ENCODE measurements around the gene SMCO1.
A peak's percentile ranks its signal among the peaks of the same experiment; 100 is the strongest.
"Not testable (repeated sequence)": the region's sequence is repeated elsewhere in the genome, so short reads cannot be mapped to it uniquely, and the experiment has no call there.

The SMCO1 gene

GRCh38 chr3:196521291-196521690 is 6.1 kb upstream of the SMCO1 start:
- not testable (repeated sequence) for DNase-seq (ENCODE audit: low read depth in 3 of 3)

GRCh38 chr3:196519718-196520082 is 4.6 kb upstream of the SMCO1 start:
- DNase-seq (ENCODE audit: low read depth in 3 of 3) = no peak

GRCh38 chr3:196518966-196519717 is 4.0 kb upstream of the SMCO1 start:
- DNase-seq (ENCODE audit: low read depth in 3 of 3) = peak in 2 of 3 donors; percentile 68

- no peak for DNase-seq (ENCODE audit: low read depth in 3 of 3)
Observed at GRCh38 chr3:196517919-196518318, 2.8 kb upstream of the SMCO1 start.

- no peak for DNase-seq (ENCODE audit: low read depth in 3 of 3)
Observed at GRCh38 chr3:196517162-196517800, 2.1 kb upstream of the SMCO1 start.

GRCh38 chr3:196514350-196514716 is 813 bp downstream of the SMCO1 start:
- DNase-seq (ENCODE audit: low read depth in 3 of 3) = no peak

- no peak for DNase-seq (ENCODE audit: low read depth in 3 of 3)
Observed at GRCh38 chr3:196513697-196514349, 1.3 kb downstream of the SMCO1 start.

GRCh38 chr3:196511646-196512425 is 3.3 kb downstream of the SMCO1 start:
- DNase-seq (ENCODE audit: low read depth in 3 of 3) = not testable (repeated sequence)

GRCh38 chr3:196511108-196511507 is 4.0 kb downstream of the SMCO1 start:
- not testable (repeated sequence) for DNase-seq (ENCODE audit: low read depth in 3 of 3)

- DNase-seq (ENCODE audit: low read depth in 3 of 3) = no peak
Observed at GRCh38 chr3:196506687-196507086, 8.5 kb downstream of the SMCO1 start.

GRCh38 chr3:196504556-196504955 is 10.6 kb downstream of the SMCO1 start:
- no peak for DNase-seq (ENCODE audit: low read depth in 3 of 3)

- DNase-seq (ENCODE audit: low read depth in 3 of 3) = not testable (repeated sequence)
Observed at GRCh38 chr3:196504077-196504398, 11.1 kb downstream of the SMCO1 start.

GRCh38 chr3:196503196-196504076 is 11.7 kb downstream of the SMCO1 start, which contains the start of gene RNF168:
Gene RNF168 (minus strand): TSS chr3:196503768. CDS start chr3:196503173, 595 bp downstream.
- peak; percentile 89 to 95 (median 93) for DNase-seq (ENCODE audit: low read depth in 3 of 3)

GRCh38 chr3:196502775-196503195 is 12.4 kb downstream of the SMCO1 start:
- DNase-seq (ENCODE audit: low read depth in 3 of 3) = peak; percentile 22 to 47 (median 31)

GRCh38 chr3:196501316-196502044 is 13.7 kb downstream of the SMCO1 start:
- no peak for DNase-seq (ENCODE audit: low read depth in 3 of 3)

GRCh38 chr3:196499807-196500524 is 15.2 kb downstream of the SMCO1 start:
- DNase-seq (ENCODE audit: low read depth in 3 of 3) = peak in 1 of 3 donors; percentile 27

GRCh38 chr3:196499061-196499460 is 16.1 kb downstream of the SMCO1 start:
- DNase-seq (ENCODE audit: low read depth in 3 of 3) = no peak

GRCh38 chr3:196498297-196498696 is 16.8 kb downstream of the SMCO1 start:
- no peak for DNase-seq (ENCODE audit: low read depth in 3 of 3)

GRCh38 chr3:196496183-196496582 is 19.0 kb downstream of the SMCO1 start:
- no peak for DNase-seq (ENCODE audit: low read depth in 3 of 3)

GRCh38 chr3:196493292-196493691 is 21.9 kb downstream of the SMCO1 start:
- DNase-seq (ENCODE audit: low read depth in 3 of 3) = no peak
